GM12892 (cell line): Measurements from ENCODE around the gene ZNF416. TPM values are rescaled to one million over a fixed set of nuclear protein-coding genes. Genes with fewer than 3 reads are reported as not detected.

Experiments used
- DNase-seq: peaks from one replicate; pipeline ENCODE4 v3.0.0; 2011; ENCODE audit not compliant: insufficient read length
- FAIRE-seq: peaks from 2 replicates; lab custom pipeline; 2011; peaks lifted over from hg19 to GRCh38; lab: Jason Lieb, UNC
- POLR2A ChIP-seq: IDR thresholded peaks from 2 replicates; pipeline ENCODE4 v1.6.1; 2011; ENCODE audit warnings: low read depth, low read length, control low read depth
- POLR2AphosphoS5 ChIP-seq: IDR thresholded peaks from 2 replicates; pipeline ENCODE4 v1.6.1; 2011; ENCODE audit warnings: low read depth, low read length, control low read depth
- TAF1 ChIP-seq: IDR thresholded peaks from 2 replicates; pipeline ENCODE4 v1.6.1; 2011; ENCODE audit warnings: low read depth, mild to moderate bottlenecking, control low read depth, low read length, borderline replicate concordance
- polyA plus RNA-seq: library from polyadenylated mRNA; unstranded; fragments of >200 nt; gene quantifications from one replicate; pipeline ENCODE4 v1.2.1, GENCODE V29; 2012; ENCODE audit warnings: missing spikeins, inconsistent platforms; ENCODE audit not compliant: missing spikeins

Gene ZNF416
- 2.6 TPM for polyA plus RNA-seq

DNA sequence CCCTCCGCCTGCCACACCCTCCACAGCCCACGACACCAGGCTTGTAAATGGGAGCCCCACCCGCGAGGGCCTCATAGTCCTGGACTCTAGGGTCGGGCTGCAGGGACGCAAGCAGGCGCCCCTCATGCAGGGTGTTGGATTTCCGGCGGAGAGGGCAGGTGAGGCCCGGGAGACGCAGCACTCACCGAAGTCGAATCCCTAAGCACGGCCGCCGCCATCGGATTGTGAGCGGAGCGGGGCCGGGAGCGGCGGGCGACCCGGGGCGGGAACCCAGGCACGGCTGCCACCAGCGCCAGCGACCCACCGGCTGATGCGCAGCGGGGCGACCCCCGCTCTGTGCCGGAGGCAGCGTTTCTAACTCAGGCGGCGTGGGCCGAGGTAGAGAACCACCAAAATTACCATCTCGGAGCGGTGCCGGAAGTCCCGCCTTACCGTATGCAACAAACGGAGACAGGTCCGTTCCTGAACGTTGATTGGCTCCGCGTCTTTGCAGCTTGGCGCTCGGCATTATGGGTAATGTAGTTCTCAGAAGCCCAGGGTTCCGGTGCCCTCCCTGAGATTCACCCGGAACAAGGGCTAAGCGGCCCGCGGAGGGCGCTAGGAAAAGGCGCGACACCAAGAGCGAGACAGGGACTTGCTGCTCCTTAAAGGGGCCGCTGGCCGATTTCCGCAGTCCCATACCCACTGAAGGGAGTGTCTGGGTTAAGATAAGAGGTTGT lies at the start of gene ZNF416:
TSS of gene ZNF416 (minus strand) at position 425 of the 719 bp plus-strand sequence. CDS start at position 218, 207 bp downstream.
- DNase-seq (peak; percentile 93), FAIRE-seq (peak; percentile 99)
- TF ChIP-seq POLR2A (no peak; the same call in 1 of the 2 replicates), POLR2AphosphoS5 (no peak), TAF1 (no peak)

DNA sequence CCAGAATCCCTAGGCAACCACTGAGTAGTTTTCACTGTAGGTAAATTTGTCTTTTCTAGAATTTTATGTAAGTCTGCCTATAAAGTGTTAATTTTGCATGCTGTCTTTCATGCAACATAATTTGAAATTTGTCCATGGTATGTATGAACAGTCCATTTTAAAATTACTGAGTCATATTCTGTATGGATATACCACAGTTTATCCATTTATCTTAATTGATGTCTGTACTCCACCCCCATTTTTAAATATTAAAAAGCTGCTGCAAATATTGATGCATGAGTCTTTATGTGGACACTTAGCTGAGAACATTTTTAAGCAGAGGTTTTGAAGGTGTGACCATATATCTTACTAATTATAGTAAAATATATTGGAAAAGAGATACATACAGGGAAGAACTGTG lies 44.4 kb upstream of the ZNF416 start:
- DNase-seq (no peak), FAIRE-seq (no peak)
- TF ChIP-seq POLR2A: no peak
- no peak for TF ChIP-seq TAF1
- no peak for TF ChIP-seq POLR2AphosphoS5

GRCh38 chr19:57620673-57621348 lies 42.1 kb upstream of the ZNF416 start:
- no peak for FAIRE-seq
- TF ChIP-seq POLR2AphosphoS5: no peak; the same call in 1 of the 2 replicates
- TF ChIP-seq POLR2A: no peak
- no peak for TF ChIP-seq TAF1
- DNase-seq: no peak

GRCh38 chr19:57615346-57615745 lies 36.6 kb upstream of the ZNF416 start:
- FAIRE-seq: no peak
- TF ChIP-seq POLR2AphosphoS5 (no peak), TAF1 (no peak), POLR2A (no peak)
- no peak for DNase-seq

DNA sequence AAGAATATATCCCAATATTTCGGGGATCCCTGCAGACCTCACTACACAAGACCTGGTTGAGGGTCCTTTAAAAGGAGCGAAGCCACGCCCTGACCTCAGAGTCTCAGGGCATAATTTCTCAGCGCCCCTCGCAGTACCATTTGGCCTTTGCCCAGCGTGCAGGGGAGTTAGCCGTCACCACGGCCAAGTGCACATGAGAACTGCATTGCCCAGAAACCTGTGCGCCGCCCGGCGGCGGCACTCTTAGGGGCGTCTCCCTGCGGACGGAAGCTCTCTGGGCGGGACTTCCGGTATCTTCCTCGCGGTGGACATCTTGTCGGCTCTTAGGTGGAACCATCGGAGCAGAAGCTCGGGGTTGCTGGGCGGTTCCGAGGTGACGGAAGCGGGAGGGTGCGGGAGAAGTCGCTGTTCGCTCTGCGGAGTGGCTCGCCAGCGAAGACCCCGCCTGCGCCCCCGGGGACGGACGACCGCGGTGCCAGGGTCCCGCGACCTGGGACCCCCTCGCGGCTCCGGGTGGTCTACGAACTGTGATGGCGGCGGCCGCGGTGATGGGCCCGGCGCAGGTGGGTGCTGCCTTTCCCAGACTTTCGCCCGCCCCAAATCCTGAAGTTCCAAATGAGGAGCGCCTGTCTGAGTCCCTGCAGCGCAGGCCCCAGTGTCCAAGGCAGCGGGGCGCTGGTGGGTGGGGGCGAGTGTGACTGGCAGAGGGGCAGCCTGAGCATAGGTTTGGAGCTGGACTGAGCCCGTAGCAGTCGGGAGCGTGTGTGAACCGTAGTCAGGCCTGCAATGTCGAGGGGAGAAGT lies 35.4 kb upstream of the ZNF416 start, which contains the start of gene ZNF134:
TSS of gene ZNF134 (plus strand) at position 302 of the 803 bp plus-strand sequence. CDS start 5,227 bp downstream, outside the sequence.
- DNase-seq: peak; percentile 91
- FAIRE-seq: peak; percentile 96
- peak; percentile 42; the same call in 1 of the 2 replicates for TF ChIP-seq TAF1
- peak; percentile 84 for TF ChIP-seq POLR2AphosphoS5
- TF ChIP-seq POLR2A: peak; percentile 79

DNA sequence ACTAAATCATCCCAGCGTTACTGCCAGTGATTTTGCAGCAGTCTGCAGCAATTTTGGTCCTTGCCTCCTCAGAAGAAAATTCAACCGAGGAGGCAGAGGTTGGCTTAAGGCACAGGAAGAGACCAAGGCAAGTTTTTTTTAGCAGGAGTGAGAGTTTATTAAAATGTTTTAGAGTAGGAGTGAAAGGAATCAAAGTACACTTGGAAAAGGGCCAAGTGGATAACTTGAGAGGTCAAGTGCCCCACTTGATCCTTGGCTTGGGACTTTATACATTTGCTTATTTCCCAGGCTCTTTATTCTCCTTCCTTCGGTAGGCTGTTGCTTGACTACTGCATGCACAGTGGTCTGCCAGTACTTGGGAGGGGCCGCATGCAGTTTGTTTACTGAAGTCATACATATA lies 32.4 kb upstream of the ZNF416 start:
- FAIRE-seq (no peak), DNase-seq (no peak)
- TF ChIP-seq POLR2A (no peak), POLR2AphosphoS5 (no peak), TAF1 (no peak)

DNA sequence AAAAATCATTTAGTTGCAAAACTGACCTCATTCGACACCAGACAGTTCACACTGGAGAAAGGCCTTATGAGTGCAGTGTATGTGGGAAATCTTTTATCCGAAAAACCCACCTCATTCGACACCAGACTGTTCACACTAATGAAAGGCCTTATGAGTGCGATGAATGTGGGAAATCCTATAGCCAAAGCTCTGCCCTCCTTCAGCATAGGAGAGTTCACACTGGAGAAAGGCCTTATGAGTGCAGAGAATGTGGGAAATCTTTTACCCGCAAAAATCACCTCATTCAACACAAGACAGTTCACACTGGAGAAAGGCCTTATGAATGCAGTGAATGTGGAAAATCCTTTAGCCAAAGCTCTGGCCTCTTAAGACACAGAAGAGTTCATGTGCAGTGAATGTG lies 28.2 kb upstream of the ZNF416 start:
- no peak for DNase-seq
- no peak for FAIRE-seq
- TF ChIP-seq POLR2AphosphoS5: no peak

DNA sequence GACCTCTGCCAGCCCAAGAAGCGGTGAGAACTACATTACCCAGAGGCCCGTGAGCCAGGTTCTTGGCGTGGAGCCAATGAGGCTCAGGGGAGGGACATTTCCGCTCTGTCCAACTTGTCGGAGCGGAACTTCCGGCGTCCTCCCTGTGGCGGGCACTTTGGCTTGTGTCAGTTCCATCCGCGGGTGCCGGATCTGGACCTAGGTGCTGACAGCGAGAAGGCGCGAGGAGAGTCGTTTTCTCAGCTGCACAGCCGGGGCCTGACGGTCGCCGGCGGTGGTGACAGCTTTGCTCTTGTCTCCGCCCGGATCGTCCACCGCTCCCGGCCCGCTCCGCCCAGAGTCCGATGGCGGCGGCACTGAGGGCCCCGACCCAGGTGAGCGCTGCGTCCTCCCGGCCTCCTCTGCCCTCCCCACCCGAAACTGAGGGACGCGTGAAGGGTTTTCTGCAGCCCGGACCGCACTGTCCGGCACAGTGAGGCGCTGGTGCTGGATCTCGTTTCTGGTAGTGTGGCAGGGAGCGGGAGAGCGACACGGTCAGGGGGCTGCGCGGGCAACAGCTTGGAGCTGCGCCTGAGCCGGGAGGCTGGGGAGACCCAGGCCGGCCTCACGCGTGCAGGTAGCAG lies 21.2 kb upstream of the ZNF416 start, which contains the start of gene ZNF530:
TSS of gene ZNF530 (plus strand) at position 125 of the 623 bp plus-strand sequence. CDS start 4,461 bp downstream, outside the sequence.
- TF ChIP-seq POLR2A: peak; percentile 58; the same call in 1 of the 2 replicates
- TF ChIP-seq POLR2AphosphoS5: peak; percentile 67; the same call in 1 of the 2 replicates
- no peak for TF ChIP-seq TAF1
- DNase-seq (peak; percentile 85), FAIRE-seq (peak; percentile 98)

GRCh38 chr19:57599377-57599760 lies 20.7 kb upstream of the ZNF416 start:
- TF ChIP-seq TAF1 (no peak), POLR2A (no peak), POLR2AphosphoS5 (no peak)

GRCh38 chr19:57587529-57587928 lies 8.8 kb upstream of the ZNF416 start:
- FAIRE-seq (no peak), DNase-seq (no peak)
- TF ChIP-seq POLR2AphosphoS5 (no peak), POLR2A (no peak), TAF1 (no peak)

More at GRCh38 chr19:57599377-57599760, 20.7 kb upstream of the ZNF416 start:
- FAIRE-seq (no peak), DNase-seq (no peak)
